Esophagus squamous epithelium (tissue), 4 donors: ENCODE measurements around the gene SEMA6A.

Experiments used
- POLR2A ChIP-seq, 4 donors: fragments of 450-650 bp; IDR thresholded peaks; one replicate each; pipeline ENCODE4 v1.6.1; 2017; ENCODE audit warnings: antibody characterized with exemption in 4 of 4, mild to moderate bottlenecking in 4 of 4, moderate library complexity in 3 of 4
- TF ChIP-seq, protein P1 (sequence below), 6 experiments: fragments of 450-650 bp in 4 of 6; fragments of 200-600 bp in 2 of 6; sonication (generic) in 2 of 6; IDR thresholded peaks; one replicate each; pipeline ENCODE4 v1.5.1; 2016 to 2019; ENCODE audit warnings: antibody characterized with exemption in 6 of 6, mild to moderate bottlenecking in 4 of 6, moderate library complexity in 4 of 6

DNA sequence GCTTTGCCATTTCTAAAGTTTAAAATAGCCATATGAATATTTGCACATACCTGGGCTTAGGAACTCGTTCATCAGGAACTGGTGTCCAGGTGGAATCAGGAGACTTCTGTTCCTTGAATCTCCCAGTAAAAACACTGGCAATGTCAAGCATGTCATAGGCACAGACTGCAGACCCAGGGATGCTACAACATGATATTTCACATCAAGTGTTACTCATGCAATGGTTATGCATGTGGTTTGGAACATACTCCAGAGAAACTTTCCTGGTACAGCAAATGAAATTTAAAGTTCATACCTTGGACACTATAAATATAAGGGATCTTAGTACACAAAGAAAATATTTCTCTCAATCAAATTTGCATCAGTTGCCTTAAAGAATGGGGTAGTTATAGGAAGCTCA, 92.2 kb downstream of the SEMA6A start:
- TF ChIP-seq POLR2A (IDR thresholded peaks at IDR 0.05) = no peak
- TF ChIP-seq, protein P1, sequence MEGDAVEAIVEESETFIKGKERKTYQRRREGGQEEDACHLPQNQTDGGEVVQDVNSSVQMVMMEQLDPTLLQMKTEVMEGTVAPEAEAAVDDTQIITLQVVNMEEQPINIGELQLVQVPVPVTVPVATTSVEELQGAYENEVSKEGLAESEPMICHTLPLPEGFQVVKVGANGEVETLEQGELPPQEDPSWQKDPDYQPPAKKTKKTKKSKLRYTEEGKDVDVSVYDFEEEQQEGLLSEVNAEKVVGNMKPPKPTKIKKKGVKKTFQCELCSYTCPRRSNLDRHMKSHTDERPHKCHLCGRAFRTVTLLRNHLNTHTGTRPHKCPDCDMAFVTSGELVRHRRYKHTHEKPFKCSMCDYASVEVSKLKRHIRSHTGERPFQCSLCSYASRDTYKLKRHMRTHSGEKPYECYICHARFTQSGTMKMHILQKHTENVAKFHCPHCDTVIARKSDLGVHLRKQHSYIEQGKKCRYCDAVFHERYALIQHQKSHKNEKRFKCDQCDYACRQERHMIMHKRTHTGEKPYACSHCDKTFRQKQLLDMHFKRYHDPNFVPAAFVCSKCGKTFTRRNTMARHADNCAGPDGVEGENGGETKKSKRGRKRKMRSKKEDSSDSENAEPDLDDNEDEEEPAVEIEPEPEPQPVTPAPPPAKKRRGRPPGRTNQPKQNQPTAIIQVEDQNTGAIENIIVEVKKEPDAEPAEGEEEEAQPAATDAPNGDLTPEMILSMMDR (IDR thresholded peaks at IDR 0.05) = no peak
